ENCODE results near the gene THRAP3.
"Not testable (repeated sequence)": the region's sequence is repeated elsewhere in the genome, so short reads cannot be mapped to it uniquely, and the experiment has no call there.

Gene THRAP3, protein sequence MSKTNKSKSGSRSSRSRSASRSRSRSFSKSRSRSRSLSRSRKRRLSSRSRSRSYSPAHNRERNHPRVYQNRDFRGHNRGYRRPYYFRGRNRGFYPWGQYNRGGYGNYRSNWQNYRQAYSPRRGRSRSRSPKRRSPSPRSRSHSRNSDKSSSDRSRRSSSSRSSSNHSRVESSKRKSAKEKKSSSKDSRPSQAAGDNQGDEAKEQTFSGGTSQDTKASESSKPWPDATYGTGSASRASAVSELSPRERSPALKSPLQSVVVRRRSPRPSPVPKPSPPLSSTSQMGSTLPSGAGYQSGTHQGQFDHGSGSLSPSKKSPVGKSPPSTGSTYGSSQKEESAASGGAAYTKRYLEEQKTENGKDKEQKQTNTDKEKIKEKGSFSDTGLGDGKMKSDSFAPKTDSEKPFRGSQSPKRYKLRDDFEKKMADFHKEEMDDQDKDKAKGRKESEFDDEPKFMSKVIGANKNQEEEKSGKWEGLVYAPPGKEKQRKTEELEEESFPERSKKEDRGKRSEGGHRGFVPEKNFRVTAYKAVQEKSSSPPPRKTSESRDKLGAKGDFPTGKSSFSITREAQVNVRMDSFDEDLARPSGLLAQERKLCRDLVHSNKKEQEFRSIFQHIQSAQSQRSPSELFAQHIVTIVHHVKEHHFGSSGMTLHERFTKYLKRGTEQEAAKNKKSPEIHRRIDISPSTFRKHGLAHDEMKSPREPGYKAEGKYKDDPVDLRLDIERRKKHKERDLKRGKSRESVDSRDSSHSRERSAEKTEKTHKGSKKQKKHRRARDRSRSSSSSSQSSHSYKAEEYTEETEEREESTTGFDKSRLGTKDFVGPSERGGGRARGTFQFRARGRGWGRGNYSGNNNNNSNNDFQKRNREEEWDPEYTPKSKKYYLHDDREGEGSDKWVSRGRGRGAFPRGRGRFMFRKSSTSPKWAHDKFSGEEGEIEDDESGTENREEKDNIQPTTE
- total RNA-seq: 292 reads per million in 2 donors

DNA sequence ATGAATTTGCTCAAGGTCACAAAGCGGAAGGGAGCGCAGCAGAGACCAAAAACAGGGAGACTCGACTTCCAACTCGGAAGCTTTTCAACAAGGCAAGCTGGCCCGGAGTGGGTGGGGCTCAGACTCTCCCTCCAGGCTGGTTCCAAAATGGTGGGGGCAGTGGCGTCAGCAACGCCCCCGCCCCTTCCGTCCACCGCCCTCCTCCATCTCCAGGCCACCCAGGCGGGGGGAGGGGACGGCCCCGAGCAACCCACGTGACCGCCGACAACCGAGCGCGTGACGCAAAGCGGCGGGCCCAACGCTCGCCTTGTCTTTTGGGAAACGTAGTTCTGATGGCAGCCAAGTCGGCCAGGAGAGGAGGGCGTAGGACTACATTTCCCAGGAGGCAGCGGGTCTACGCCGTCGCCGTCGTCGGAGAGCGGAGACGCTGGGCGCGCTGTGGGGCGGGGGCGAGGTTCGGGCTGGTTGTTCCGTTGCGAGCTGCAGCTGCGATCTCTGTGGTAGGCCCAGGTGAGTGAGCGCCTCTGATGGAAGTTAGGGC is at the start of gene THRAP3:
THRAP3 (plus strand) TSS at position 448 of the 541 bp plus-strand sequence. CDS start 58,121 bp downstream, outside the sequence.
- DNase-seq: peak; percentile 99

DNA sequence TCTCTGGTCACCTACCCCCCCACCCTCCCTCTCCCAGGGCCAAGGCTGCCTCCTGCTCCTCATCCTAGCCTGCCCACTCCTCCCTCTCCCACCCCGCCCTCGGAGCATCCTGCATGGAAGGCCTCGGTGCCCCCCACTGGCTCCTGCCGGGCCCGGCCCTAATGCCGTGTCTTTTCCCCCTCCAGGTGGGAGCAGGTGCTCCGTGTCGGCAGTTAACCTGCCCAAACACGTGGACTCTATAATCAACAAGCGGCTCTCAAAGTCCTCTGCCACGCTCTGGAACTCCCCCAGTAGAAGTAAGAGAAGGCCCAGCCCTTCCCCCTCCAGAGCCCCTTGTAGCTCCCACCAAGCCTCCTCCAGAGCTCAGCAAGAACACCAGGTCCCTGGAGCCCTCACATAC is 49.5 kb upstream of the THRAP3 start:
- DNase-seq: no peak

DNA sequence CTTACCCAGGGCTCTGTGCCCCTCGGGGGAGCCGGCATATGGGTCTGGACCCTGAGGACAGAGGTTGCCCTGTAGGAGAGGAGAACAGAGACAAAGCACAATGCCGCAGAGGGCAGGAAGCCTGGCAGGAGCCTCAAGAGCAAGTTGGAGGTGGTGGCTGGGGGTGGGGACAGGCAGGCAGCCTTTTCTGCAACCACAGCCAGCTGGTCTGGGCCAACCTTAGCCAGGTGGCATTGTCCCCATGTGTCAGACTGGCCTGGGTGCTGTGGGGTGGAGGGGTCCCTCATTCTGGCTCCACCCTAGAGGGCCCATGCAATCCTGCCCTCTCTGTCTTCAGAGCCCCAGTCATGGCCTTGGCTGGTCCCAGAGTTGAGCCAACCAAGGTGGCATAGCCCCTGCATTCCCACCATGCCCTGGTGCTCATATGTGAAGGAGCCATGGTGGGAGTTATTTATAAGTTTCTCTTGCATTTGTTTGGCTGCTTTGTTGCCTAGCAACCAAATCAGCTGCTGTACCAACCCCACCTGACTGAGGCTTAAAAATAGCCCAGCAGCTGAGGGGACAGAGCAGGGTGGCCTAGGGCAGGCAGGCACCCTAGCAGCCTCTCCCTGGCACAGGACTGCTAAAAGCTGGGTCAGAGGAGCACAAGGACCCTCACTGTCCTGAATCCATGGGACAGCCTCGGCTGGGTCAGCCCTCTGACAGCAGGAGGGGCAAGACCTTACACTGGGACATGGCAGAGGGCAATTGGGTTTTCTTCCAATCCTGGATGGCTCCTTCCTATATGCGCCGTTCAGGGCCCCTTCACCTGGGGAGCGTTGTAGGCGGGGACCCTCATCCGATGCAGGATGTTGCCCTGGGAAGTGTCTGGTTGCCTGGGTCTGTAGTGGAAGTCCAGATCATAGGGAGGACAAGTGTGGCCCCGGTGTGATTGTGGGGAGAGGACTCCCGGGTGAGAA is 48.8 kb upstream of the THRAP3 start:
- no peak for DNase-seq

DNA sequence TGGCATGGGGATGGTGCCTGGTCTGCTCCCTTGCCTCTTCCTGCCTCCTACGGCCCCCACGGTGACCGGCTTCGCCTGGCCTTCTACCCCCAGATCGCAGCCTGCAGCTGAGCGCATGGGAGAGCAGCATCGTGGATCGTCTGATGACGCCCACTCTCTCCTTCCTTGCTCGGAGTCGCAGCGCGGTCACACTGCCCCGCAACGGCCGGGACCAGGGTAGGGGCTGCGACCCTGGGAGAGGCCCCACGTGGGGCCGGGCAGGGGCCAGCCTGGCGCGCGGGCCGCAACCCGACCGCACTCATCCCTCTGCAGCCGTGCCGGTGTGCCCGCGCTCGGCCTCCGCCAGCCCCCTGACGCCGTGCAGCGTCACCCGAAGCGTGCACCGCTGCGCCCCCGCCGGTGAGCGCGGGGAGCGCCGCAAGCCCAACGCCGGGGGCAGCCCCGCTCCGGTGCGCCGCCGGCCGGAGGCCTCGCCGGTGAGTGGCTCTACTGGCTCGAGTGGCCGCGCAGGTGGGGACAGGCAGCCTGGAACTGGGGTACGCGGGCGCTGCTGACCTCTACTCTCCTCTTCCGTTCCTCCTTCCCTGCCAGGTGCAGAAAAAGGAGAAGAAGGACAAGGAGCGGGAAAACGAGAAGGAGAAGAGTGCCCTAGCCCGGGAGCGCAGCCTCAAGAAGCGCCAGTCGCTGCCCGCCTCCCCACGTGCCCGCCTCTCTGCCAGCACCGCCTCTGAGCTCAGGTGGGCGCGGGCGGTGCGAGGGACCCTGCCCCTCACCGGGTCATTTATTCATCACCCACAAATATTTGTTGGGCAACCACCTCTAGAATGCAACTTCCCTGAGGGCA is 47.9 kb upstream of the THRAP3 start:
- no peak for DNase-seq

DNA sequence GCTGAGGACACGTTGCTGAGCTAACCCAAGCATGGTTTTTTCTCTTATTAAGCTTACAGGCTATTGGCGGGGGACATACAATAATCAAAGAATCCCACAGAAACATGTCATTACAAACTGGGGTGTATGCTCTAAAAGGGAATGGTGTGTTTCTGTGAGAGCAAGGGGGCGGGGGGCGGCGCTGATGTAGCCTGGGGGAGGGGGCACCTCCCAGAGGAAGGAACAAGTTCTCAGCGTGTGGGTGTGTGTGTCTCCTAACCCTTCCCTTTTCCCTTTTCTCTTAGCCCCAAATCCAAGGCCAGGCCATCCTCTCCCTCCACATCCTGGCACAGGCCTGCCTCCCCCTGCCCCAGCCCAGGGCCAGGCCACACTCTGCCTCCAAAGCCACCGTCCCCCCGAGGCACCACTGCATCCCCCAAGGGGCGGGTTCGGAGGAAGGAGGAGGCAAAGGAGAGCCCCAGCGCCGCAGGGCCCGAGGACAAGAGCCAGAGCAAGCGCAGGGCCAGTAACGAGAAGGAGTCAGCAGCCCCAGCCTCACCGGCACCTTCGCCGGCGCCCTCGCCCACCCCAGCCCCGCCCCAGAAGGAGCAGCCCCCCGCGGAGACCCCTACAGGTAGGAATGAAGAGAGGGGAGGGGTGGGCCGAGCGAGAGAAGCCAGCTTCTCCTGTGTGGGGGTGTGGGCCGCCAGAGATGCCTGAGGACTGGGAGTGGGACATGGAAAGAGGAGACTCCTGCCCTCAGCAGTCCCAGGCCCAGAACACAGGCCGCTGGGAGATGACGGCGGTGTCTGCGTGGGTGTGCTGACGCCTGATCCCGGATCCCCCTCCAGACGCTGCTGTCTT is 46.4 kb upstream of the THRAP3 start:
- no peak for DNase-seq

DNA sequence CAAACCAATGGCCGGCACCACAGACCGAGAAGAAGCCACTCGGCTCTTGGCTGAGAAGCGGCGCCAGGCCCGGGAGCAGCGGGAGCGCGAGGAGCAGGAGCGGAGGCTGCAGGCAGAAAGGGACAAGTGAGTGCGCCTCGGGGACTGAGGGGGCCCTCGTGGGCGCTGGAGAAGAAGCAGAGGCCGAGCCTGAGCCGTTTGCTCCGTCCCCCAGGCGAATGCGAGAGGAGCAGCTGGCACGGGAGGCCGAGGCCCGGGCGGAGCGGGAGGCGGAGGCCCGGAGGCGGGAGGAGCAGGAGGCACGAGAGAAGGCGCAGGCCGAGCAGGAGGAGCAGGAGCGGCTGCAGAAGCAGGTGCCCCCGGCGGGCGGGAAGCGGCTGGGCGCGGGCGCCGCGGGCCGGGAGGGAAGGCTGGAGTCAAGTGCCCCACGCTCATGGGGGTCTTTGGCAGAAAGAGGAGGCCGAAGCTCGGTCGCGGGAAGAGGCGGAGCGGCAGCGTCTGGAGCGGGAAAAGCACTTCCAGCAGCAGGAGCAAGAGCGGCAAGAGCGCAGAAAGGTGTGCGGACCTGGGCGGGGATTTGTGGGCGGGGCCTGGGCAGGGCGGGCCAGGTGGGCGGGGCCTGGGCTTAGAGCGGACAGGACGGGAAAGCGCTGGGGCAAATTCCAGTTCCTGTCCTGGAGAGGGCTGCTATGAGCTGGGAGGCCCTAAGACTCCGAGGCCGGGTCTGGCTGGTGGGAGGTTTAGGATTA is 45.6 kb upstream of the THRAP3 start:
- DNase-seq: no peak

DNA sequence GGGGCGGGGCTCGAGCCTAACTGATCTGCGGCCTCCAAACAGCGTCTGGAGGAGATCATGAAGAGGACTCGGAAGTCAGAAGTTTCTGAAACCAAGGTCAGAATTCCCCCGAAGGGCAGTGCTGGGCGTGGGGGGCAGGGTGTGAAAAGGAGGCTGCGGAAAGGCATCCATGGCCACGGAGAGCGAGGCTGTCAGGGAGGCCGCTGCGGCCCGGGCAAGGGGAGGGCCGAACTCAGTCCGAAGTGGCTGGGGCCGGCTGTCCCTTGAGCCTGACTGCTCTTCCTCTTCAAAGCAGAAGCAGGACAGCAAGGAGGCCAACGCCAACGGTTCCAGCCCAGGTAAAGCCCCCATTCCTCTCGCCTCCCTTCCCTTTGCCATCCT is 45.0 kb upstream of the THRAP3 start:
- no peak for DNase-seq

DNA sequence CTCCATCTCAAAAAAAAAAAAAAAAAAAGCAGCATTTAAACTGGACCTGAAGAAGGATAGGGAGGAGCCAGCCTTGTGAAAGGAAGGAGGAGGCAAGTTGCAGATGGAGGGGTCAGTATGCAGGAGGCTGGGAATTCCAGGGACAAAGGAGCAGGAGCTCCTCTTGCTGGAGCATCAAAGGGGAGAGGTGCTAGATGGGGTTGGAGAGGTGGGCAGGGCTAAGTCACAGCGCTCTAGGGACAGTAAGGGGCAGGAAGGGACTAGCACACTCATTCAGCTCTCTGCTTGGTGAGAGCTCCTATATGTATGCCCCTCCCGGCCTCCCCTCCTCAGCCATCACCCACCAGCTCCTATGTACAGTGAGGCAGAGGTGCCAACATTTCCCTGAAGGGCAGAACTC is 41.5 kb upstream of the THRAP3 start:
- DNase-seq: no peak

DNA sequence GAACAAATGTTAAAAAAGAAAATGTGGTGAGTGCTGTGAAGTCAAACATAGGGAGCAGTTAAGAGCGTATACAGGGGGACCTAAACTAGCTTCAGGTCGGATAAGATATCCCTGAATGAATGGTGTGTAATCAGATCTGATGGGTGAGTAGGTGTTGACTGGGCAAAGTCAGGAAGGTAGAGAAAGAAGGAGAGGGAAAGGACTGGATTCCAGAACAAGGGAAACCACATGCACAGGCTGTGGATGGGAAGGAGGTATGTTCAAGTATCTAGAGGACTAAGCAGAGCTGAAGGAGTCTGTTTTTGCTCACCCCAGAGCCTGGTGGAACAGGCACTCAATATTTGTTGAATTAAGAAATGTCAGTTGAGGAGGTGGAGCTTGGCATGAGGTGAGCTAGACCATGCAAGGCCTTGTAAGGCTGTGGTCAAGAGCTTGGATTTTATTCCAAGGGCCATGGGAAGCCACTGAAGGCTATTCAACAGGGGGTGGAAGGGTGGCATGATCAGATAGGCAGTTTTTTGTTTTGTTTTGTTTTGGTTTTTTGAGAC is 40.9 kb upstream of the THRAP3 start:
- no peak for DNase-seq

DNA sequence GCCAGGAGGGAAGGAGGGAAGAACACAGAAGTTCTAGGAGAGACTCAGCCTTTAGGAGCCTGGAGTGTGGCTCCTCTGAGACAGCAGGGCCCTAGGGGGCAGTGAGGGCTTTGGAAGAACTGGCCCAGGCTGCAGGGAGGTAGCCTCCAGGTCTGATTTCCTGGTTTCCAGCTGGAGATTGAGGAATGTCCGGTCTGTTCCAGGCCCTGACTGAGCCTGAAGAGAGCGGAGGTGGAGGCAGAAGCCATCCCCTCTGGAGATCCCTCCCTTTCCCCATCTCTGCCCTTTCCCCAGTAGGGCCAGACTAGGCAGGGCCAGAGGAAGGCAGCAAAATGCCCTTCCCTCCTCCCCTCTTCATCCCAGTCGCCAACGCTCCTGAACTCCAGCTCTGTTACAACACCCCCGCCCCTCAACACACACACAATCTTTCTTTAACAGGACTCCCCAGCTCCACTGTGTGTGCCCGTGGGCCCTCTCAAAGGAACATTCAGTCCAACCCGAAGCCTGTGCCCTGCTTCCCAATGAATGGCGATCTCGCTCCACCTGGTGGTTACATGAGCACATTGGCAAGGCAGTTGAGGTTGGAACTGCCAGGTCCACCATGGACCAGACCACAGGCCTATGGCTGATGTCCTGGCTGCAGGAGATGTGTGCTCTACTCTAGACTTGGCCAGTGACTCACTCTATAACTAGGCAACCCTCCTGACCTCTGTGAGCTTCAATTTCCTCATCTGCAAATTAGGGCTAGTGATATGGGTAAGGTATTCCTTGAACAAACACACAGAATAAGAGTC is 36.2 kb upstream of the THRAP3 start:
- DNase-seq: no peak

DNA sequence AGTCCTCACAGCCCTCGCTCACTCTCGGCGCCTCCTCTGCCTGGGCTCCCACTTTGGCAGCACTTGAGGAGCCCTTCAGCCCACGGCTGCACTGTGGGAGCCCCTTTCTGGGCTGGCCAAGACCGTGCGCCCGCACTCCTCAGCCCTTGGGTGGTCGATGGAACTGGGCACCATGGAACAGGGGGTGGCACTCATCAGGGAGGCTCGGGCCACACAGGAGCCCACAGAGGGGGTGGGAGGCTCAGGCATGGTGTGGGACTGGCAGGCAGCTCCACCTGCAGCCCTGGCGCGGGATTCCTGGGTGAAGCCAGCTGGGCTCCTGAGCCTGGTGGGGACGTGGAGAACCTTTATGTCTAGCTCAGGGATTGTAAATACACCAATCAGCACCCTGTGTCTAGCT is 27.4 kb upstream of the THRAP3 start:
- not testable (repeated sequence) for DNase-seq

DNA sequence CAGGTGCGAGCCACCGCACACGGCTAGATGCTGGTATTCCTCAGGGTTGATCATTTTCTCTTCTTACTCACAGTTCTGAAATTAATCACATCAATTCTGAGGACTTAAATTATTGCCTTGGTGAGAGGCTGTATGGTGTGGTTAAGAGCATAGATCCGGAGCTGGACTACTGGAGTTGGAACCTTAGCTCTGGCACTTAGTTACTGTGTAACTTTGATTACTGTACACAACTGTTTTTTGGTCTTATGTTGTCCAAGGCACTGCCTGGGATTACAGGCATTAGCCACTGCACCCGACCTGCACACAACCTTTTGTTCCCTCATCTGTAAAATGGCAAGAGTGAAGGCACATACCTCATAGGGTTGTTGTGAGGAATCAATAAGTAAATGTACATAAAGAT is 25.6 kb upstream of the THRAP3 start:
- no peak for DNase-seq

DNA sequence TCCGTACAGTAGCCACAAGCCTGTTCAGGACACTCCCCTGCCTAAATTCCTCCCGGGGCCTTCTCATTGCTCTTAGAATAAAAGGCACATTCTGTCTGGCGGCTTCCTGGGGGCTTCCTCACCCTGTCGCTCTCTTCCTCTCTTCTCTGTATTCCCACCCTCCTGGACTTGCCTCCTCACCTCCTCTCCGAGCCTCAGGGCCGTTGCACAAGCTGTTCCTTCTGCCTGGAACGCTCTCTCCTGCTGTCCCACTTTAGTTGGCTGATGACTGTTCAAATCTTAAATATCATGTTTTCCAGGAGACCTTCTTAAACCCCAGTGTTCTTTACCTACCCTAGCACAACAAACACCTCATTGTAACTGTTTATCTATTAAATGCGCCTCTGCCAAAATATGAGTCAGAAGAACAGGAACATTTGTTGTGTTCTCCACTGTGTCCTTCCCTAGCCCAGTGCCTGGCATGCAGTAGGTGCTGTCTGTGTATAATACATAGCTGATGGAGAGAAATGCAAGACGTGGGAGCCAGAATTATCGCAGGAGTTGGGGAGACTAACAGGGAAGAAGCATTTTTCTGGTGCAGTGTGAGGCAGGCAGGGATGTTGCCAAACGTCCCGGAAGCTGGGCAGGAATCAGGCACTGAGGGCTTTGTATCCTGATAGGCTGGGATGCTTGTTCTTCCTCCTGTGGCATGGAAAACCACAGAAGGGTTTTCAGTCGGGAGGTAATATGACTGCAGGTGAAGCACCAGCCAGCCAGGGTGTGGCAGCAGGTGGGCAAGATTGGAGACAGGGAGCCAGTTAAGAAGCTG is 24.1 kb upstream of the THRAP3 start:
- no peak for DNase-seq

DNA sequence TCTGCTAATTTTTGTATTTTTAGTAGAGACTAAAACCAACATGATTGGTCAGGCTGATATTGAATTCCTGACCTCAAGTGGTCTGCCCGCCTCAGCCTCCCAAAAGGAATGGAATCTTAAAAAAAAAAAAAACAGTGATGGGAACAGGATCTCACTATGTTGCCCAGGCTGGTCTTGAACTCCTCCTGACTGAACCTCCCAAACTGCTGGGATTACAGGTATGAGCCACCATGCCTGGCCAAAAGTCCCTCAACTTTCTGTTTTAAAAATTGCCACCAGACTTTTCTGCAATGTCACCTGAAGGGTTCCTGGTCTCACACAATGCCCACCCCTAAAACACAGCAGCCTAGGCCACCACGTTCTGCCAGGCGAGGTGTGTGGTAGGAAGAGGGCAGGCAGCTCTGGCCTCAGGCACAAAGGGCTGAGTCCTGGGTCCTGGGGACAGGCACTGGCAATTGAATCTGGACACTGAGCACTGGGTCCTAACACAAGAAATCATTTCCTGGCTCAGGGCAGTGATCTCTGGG is 21.2 kb upstream of the THRAP3 start:
- no peak for DNase-seq

DNA sequence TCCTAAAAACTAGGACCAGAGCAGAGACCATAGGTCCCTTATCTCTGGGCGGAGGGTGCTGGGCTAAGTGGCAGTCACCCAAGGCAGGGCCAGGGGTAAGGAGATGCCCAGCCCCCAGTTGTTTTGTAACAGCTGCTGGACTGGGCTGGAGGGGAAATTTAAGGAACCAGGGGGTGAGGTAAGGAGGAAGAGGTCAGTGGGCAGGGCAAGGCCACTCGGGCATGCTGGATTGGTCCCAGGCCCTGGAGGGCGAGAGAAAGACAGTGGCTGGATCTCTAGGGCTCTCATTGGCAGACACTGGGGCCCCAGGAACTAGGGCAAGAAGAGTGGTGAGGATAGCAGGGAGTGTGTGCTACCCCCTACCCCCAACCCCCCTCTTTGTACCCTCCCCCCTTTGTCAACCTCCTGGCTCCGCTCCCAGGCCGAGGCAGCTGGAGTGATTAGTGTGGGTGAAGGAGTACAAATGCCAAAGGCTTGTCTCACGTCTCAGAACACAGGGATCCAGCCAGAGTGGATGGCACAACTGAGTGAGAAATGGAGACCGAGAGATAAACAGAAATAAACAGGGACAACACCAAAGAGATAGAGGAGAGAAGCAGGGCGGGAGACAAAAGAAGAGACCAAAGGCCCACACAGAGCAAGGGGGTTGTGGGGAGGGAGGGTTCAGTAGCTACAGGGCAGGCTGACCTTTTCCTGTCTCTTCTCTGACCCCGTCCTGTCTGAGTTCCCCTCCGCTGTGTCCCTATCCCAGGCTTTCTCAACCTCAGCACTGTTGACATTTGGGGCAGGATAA is 20.5 kb upstream of the THRAP3 start:
- DNase-seq: no peak

DNA sequence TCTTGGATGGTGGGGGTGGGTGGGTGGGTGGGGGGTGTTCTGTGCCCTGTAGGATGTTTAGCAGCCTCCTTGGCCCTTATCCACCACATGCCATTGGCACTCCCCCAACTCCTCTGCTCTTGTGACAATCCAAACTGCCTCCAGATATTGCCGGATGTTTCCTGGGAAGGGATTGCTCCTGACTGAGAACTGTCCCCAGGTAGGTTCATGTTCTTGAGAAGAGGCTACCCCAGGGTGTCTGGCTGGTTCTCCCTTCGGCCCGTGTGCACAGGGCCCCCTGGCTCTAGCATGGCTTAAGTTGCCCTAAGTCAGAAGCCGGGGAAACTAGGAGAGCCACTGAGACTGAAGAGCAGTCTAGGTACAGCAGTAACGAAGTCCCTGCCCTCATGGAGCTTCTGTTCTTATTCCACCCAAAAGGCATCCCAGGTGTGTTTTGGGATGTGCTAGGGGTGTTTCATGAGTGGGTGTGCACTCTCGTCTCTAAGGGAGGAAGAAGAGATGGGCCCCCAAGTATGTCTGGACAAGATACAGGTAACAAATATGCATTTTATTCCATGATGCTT is 19.8 kb upstream of the THRAP3 start:
- DNase-seq: no peak
